ENCODE results near the gene SYNGAP1.
"Not testable (repeated sequence)": the region's sequence is repeated elsewhere in the genome, so short reads cannot be mapped to it uniquely, and the experiment has no call there.

SYNGAP1 gene

GRCh38 chr6:33377171-33377570, 42.7 kb upstream of the SYNGAP1 start:
- H3K4me1 ChIP-seq (ENCODE audit: control insufficient read depth in 1 of 2, insufficient read depth in 1 of 2, low read depth in 1 of 2, low read length in 1 of 2) = peaks cover 29 to 32% of the 10 kb centered on the region in 2 experiments
- no peak overlapping the region for H3K4me3 ChIP-seq (ENCODE audit: low read depth in 1 of 2, low read length in 1 of 2)
- H3K36me3 ChIP-seq = no peaks in the 10 kb centered on the region
- H3K27ac ChIP-seq = no peak overlapping the region
- H3K9me3 ChIP-seq = no peaks in the 10 kb centered on the region
- no peak for TF ChIP-seq CTCF (IDR thresholded peaks at IDR 0.05)
- H3K27me3 ChIP-seq = no peaks in the 10 kb centered on the region

- H3K4me1 ChIP-seq (ENCODE audit: control insufficient read depth in 1 of 2, insufficient read depth in 1 of 2, low read depth in 1 of 2, low read length in 1 of 2) = peaks cover 17 to 18% of the 10 kb centered on the region in 2 experiments
- H3K9me3 ChIP-seq; H3K27ac ChIP-seq; H3K4me3 ChIP-seq (ENCODE audit: low read depth in 1 of 2, low read length in 1 of 2); H3K27me3 ChIP-seq; H3K36me3 ChIP-seq: not testable (repeated sequence)
Measured at GRCh38 chr6:33379184-33379583, 40.7 kb upstream of the SYNGAP1 start.

GRCh38 chr6:33380272-33380981, 39.4 kb upstream of the SYNGAP1 start:
- Histone ChIP-seq H3K27ac (no peak overlapping the region), H3K9me3 (no peaks in the 10 kb centered on the region), H3K27me3 (no peaks in the 10 kb centered on the region), H3K4me3 (ENCODE audit: low read depth in 1 of 2, low read length in 1 of 2) (no peak overlapping the region), H3K4me1 (ENCODE audit: control insufficient read depth in 1 of 2, insufficient read depth in 1 of 2, low read depth in 1 of 2, low read length in 1 of 2) (peaks cover 6% of the 10 kb centered on the region in 2 experiments), H3K36me3 (no peaks in the 10 kb centered on the region)
- no peak for TF ChIP-seq CTCF (IDR thresholded peaks at IDR 0.05)

- Histone ChIP-seq H3K27ac (no peak overlapping the region), H3K4me3 (ENCODE audit: low read depth in 1 of 2, low read length in 1 of 2) (no peak overlapping the region), H3K9me3 (no peaks in the 10 kb centered on the region), H3K4me1 (ENCODE audit: control insufficient read depth in 1 of 2, insufficient read depth in 1 of 2, low read depth in 1 of 2, low read length in 1 of 2) (no peaks in the 10 kb centered on the region), H3K36me3 (no peaks in the 10 kb centered on the region), H3K27me3 (no peaks in the 10 kb centered on the region)
- TF ChIP-seq CTCF (IDR thresholded peaks at IDR 0.05) = no peak
Measured at GRCh38 chr6:33383427-33384185, 36.3 kb upstream of the SYNGAP1 start.

GRCh38 chr6:33384581-33385020, 35.3 kb upstream of the SYNGAP1 start:
- Histone ChIP-seq H3K9me3 (no peaks in the 10 kb centered on the region), H3K4me1 (ENCODE audit: control insufficient read depth in 1 of 2, insufficient read depth in 1 of 2, low read depth in 1 of 2, low read length in 1 of 2) (no peaks in the 10 kb centered on the region), H3K27me3 (no peaks in the 10 kb centered on the region), H3K36me3 (no peaks in the 10 kb centered on the region), H3K4me3 (ENCODE audit: low read depth in 1 of 2, low read length in 1 of 2) (no peak overlapping the region), H3K27ac (no peak overlapping the region)
- TF ChIP-seq CTCF (IDR thresholded peaks at IDR 0.05) = no peak

- no peaks in the 10 kb centered on the region for H3K36me3 ChIP-seq
- peak overlapping the region; percentile 87 for H3K27ac ChIP-seq
- no peaks in the 10 kb centered on the region for H3K27me3 ChIP-seq
- no peak overlapping the region for H3K4me3 ChIP-seq (ENCODE audit: low read depth in 1 of 2, low read length in 1 of 2)
- no peaks in the 10 kb centered on the region for H3K9me3 ChIP-seq
- peaks cover 28 to 30% of the 10 kb centered on the region in 2 experiments for H3K4me1 ChIP-seq (ENCODE audit: control insufficient read depth in 1 of 2, insufficient read depth in 1 of 2, low read depth in 1 of 2, low read length in 1 of 2)
- TF ChIP-seq CTCF (IDR thresholded peaks at IDR 0.05) = no peak
Measured at GRCh38 chr6:33390173-33390572, 29.7 kb upstream of the SYNGAP1 start.

Measured in neutrophil (primary cell).